A673 (cell line): ENCODE results near the gene TLE1. TPM values are rescaled to one million over a fixed set of nuclear protein-coding genes. Genes with fewer than 3 reads are reported as not detected.

Experiments used
- BruUV-seq: library from RNA; stranded (reverse); fragments of 400-500 nt; replicated peaks from 2 replicates; lab custom pipeline; 2021; lab: Mats Ljungman, UMichigan
- CTCF ChIA-PET: fragments of 300-600 bp; sonication (Branson Sonifier 250); formaldehyde crosslinking; loops from one replicate; lab custom pipeline; 2022; ENCODE audit warnings: antibody characterized with exemption; lab: Charles Lee
- POLR2A ChIA-PET: fragments of 300-600 bp; sonication (Branson Sonifier 250); formaldehyde crosslinking; loops from one replicate; lab custom pipeline; 2022; ENCODE audit warnings: antibody characterized with exemption; ENCODE audit not compliant: low non-redundant PET; lab: Charles Lee
- DNase-seq: peaks from one replicate; pipeline ENCODE4 v3.0.0-alpha.2; 2015; ENCODE audit warnings: low spot score
- H3K27ac ChIP-seq: fragments of 200-600 bp; sonication (generic); 2 replicates; pipeline ENCODE4 v1.5.1; 2016; ENCODE audit warnings: mixed run types, low read depth, mild to moderate bottlenecking, mixed read lengths, antibody characterized with exemption, low read length; ENCODE audit not compliant: poor library complexity, severe bottlenecking
- H3K27me3 ChIP-seq: fragments of 200-600 bp; sonication (generic); replicated peaks from 2 replicates; pipeline ENCODE4 v1.6.1; 2017; ENCODE audit warnings: mixed run types, low read depth, mild to moderate bottlenecking, mixed read lengths, antibody characterized with exemption, low read length; ENCODE audit not compliant: insufficient read depth, poor library complexity
- H3K36me3 ChIP-seq: fragments of 200-600 bp; sonication (generic); 2 replicates; pipeline ENCODE4 v1.6.1; 2016; ENCODE audit warnings: mixed run types, mild to moderate bottlenecking, mixed read lengths, antibody characterized with exemption, low read length; ENCODE audit not compliant: insufficient read depth, poor library complexity, severe bottlenecking
- H3K4me1 ChIP-seq: fragments of 200-600 bp; sonication (generic); 2 replicates; pipeline ENCODE4 v1.6.1; 2017; ENCODE audit warnings: mixed run types, mild to moderate bottlenecking, mixed read lengths, antibody characterized with exemption, low read length; ENCODE audit not compliant: insufficient read depth, poor library complexity, severe bottlenecking
- H3K4me3 ChIP-seq: fragments of 200-600 bp; sonication (generic); 2 replicates; pipeline ENCODE4 v1.5.1; 2016; ENCODE audit warnings: low read depth, mixed run types, mild to moderate bottlenecking, mixed read lengths, low read length; ENCODE audit not compliant: poor library complexity, severe bottlenecking
- H3K9me3 ChIP-seq: fragments of 200-600 bp; sonication (generic); 2 replicates; pipeline ENCODE4 v1.6.1; 2016; ENCODE audit warnings: mixed run types, low read depth, mild to moderate bottlenecking, mixed read lengths, antibody characterized with exemption, low read length; ENCODE audit not compliant: poor library complexity, severe bottlenecking
- CTCF ChIP-seq: fragments of 300-800, 200-600 bp; sonication (generic); conservative IDR thresholded peaks from 2 replicates; pipeline ENCODE4 v1.5.1; 2017; ENCODE audit warnings: low read depth, mild to moderate bottlenecking, antibody characterized with exemption, low read length, moderate library complexity, mixed read lengths
- EZH2 ChIP-seq: fragments of 200-600 bp; sonication (generic); IDR thresholded peaks from 2 replicates; pipeline ENCODE4 v1.6.1; 2017; ENCODE audit warnings: borderline replicate concordance, low read depth, mild to moderate bottlenecking, mixed read lengths, antibody characterized with exemption, low read length; ENCODE audit not compliant: poor library complexity, severe bottlenecking
- intact Hi-C: fragments of 100-400 bp; cut with micrococcal nuclease; formaldehyde crosslinking; loops from one replicate; pipeline ENCODE4 v1.10.0; 2022; ENCODE audit not compliant: unreplicated experiment
- total RNA-seq: library from RNA; stranded (reverse); gene quantifications from 2 replicates; pipeline ENCODE4 v1.2.3, GENCODE V29; 2021

The TLE1 gene
- total RNA-seq, 1 experiment from 2014 or later = 2.2 TPM

DNA sequence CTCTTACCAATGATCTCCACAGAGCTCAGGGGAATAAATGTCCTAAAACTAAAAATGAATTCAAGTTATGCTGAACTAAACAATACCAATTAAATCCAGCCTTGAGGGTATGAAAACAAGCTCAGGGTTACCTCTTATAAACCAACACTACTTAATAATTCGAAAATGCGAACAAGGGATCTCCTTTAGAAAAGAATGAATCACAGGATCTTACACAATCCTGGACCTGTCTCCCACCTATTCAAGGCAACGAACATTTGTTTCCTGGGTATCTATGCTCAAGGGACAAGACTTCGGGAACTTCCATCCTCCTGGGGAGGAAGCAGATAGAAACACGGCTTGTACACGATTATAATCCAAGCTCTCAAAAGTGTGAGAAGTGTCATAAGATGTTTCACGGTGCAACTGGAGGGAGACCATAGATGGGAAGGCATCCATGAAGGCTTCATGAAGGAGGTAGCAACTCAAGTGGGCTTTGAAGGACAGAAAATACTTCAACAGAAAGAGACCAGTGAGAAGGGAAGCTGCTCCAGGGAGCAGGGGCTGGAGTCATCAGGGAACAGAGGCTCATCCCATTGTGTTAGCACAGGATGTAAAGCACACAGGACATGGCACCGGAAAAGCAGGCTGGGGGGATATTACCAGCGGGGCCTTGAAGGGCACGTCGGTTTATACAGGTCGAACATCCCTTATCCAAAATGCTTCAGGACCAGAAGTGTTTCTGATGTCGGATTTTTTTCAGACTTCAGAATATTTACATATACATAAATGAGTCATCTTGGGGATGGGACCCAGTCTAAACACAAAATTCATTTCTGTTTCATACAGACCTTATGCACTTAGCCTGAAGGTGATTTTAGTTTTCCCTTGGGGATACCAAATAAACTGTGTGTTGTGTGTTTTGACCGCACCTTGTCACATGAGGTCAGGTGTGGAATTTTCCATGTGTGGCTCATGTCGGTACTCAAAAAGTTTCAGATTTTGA lies 87.4 kb downstream of the TLE1 start:
- Histone ChIP-seq H3K4me3 (no peak overlapping the region), H3K36me3 (no peaks in the 10 kb centered on the region), H3K9me3 (no peaks in the 10 kb centered on the region), H3K27ac (no peak overlapping the region), H3K27me3 (no peaks in the 10 kb centered on the region), H3K4me1 (no peaks in the 10 kb centered on the region)
- ChIA-PET POLR2A (no interaction called here), CTCF (no interaction called here)
- no peak for DNase-seq
- TF ChIP-seq EZH2 (no peak), CTCF (no peak)
- BruUV-seq = no TSS peak
- intact Hi-C loops = no loop called here

DNA sequence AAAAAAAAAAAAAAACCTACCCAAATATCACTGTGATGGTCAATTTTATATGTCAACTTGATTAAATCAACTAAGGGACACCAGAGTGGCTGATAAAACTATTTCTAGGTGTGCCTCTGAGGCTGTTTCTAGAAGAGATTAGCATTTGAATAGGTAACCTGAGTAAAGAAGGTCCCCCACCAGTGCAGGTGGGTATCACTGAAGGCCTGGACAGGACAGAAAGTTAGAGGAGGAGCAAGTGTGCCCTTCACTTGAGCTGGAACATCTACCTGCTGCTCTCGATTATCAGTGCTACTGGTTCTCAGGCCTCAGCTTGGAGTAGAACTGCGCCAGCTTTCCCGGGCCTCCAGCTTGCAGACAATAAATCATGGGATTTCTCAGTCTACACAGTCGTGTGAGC lies 88.7 kb downstream of the TLE1 start:
- BruUV-seq = no TSS peak
- H3K4me1 ChIP-seq = peaks cover 8% of the 10 kb centered on the region
- TF ChIP-seq EZH2 (no peak), CTCF (no peak)
- intact Hi-C loops = no loop called here
- no peaks in the 10 kb centered on the region for H3K36me3 ChIP-seq
- H3K4me3 ChIP-seq = no peak overlapping the region
- CTCF ChIA-PET = no interaction called here
- H3K9me3 ChIP-seq = no peaks in the 10 kb centered on the region
- DNase-seq = no peak
- POLR2A ChIA-PET = no interaction called here
- H3K27me3 ChIP-seq = no peaks in the 10 kb centered on the region
- H3K27ac ChIP-seq = no peak overlapping the region

- no peaks in the 10 kb centered on the region for H3K36me3 ChIP-seq
- no peaks in the 10 kb centered on the region for H3K27me3 ChIP-seq
- intact Hi-C loops = no loop called here
- no peak for TF ChIP-seq CTCF
- no peak for TF ChIP-seq EZH2
- H3K9me3 ChIP-seq = no peaks in the 10 kb centered on the region
- no peak for DNase-seq
- H3K4me3 ChIP-seq = no peak overlapping the region
- ChIA-PET POLR2A (no interaction called here), CTCF (no interaction called here)
- H3K4me1 ChIP-seq = peaks cover 8% of the 10 kb centered on the region
- H3K27ac ChIP-seq = no peak overlapping the region
- BruUV-seq = no TSS peak
Observed at GRCh38 chr9:81599837-81600236, 89.5 kb downstream of the TLE1 start.
